ENCODE results near the gene SLC17A9. TPM values are rescaled to one million over a fixed set of nuclear protein-coding genes. Genes with fewer than 3 reads are reported as not detected.

SLC17A9 gene
- total and polyA plus RNA-seq, 12 donors: 0.17 to 69.1 (median 2.9) TPM

GRCh38 chr20:62913043-62913630, 39.4 kb upstream of the SLC17A9 start:
- 44 to 50% (median 47%) methylated on average over 7 of the region's 7 CpGs for WGBS, 4 donors
- no peak overlapping the region for H3K27ac ChIP-seq
- H3K36me3 ChIP-seq (replicated peaks in 1 of 2): peaks cover 0 to 41% of the 10 kb centered on the region in 2 donors
- TF ChIP-seq, protein P1, sequence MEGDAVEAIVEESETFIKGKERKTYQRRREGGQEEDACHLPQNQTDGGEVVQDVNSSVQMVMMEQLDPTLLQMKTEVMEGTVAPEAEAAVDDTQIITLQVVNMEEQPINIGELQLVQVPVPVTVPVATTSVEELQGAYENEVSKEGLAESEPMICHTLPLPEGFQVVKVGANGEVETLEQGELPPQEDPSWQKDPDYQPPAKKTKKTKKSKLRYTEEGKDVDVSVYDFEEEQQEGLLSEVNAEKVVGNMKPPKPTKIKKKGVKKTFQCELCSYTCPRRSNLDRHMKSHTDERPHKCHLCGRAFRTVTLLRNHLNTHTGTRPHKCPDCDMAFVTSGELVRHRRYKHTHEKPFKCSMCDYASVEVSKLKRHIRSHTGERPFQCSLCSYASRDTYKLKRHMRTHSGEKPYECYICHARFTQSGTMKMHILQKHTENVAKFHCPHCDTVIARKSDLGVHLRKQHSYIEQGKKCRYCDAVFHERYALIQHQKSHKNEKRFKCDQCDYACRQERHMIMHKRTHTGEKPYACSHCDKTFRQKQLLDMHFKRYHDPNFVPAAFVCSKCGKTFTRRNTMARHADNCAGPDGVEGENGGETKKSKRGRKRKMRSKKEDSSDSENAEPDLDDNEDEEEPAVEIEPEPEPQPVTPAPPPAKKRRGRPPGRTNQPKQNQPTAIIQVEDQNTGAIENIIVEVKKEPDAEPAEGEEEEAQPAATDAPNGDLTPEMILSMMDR (IDR thresholded peaks at IDR 0.05): no peak
- no peak for TF ChIP-seq POLR2A (IDR thresholded peaks at IDR 0.05)
- H3K27me3 ChIP-seq: no peaks in the 10 kb centered on the region
- DNase-seq: no peak
- intact Hi-C loops (cut with DNase I): no loop called here
- H3K9me3 ChIP-seq (replicated peaks in 1 of 3): no peaks in the 10 kb centered on the region
- peaks cover 27 to 42% of the 10 kb centered on the region in 2 donors for H3K4me1 ChIP-seq (replicated peaks in 1 of 2)
- no peak overlapping the region for H3K4me3 ChIP-seq

GRCh38 chr20:62914436-62914835, 38.1 kb upstream of the SLC17A9 start:
- WGBS, 4 donors: 72 to 88% (median 84%) methylated on average over 9 of the region's 9 CpGs
- intact Hi-C loops (cut with DNase I): no loop called here
- peaks cover 39 to 55% of the 10 kb centered on the region in 2 donors for H3K4me1 ChIP-seq (replicated peaks in 1 of 2)
- no peaks in the 10 kb centered on the region for H3K27me3 ChIP-seq
- no peak for TF ChIP-seq POLR2A (IDR thresholded peaks at IDR 0.05)
- TF ChIP-seq, protein P1 (IDR thresholded peaks at IDR 0.05): no peak
- no peak overlapping the region for H3K27ac ChIP-seq
- no peak overlapping the region for H3K4me3 ChIP-seq
- peaks cover 0 to 28% of the 10 kb centered on the region in 2 donors for H3K36me3 ChIP-seq (replicated peaks in 1 of 2)
- no peak for DNase-seq
- H3K9me3 ChIP-seq (replicated peaks in 1 of 3): no peaks in the 10 kb centered on the region

- Histone ChIP-seq H3K4me3 (no peak overlapping the region), H3K4me1 (replicated peaks in 1 of 2) (peaks cover 45 to 60% of the 10 kb centered on the region in 2 donors)
- WGBS, 4 donors: 44 to 58% (median 53%) methylated on average over 8 of the region's 8 CpGs
Measured at GRCh38 chr20:62914970-62915457, 37.5 kb upstream of the SLC17A9 start.

DNA sequence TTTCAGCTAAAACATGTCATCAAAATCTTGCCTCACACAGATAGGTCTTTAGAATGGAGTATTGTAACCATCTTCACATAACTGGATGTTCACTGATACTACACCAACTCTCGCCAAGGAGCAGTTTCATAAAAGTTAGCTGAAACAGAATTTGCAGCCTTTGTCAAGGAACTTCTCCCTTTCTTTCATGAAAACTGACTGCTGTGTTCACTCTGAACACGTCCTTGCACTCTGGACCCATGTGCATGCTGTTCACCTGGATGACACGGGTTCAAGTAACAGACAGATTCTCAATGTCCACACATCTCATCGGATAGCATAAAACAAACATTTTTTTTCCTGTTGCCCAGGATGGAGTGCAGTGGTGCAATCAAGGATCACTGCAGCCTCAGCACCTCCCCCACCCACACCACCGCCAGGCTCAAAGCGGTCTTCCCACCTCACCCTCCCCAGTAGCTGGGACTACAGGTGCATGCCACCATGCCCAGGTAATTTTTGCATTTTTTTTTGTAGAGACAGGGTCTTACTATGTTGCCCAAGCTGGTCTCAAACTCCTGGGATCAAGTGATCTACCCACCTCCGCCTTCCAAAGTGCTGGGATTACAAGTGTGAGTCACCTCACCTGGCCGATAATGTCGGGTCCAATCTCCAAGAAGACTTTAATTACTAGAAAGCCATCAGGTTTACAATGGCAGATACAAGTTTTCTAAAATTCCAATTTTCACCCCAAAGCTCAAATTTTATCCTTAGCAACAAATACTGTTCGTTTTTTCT, 35.6 kb upstream of the SLC17A9 start:
- TF ChIP-seq, protein P1 (IDR thresholded peaks at IDR 0.05): no peak
- no peak for TF ChIP-seq POLR2A (IDR thresholded peaks at IDR 0.05)
- Histone ChIP-seq H3K9me3 (replicated peaks in 1 of 3) (no peaks in the 10 kb centered on the region), H3K27ac (peak overlapping the region in 1 of 5 donors; percentile 1), H3K4me3 (no peak overlapping the region), H3K27me3 (no peaks in the 10 kb centered on the region), H3K36me3 (replicated peaks in 1 of 2) (peaks cover 0 to 3% of the 10 kb centered on the region in 2 donors), H3K4me1 (replicated peaks in 1 of 2) (peaks cover 56 to 78% of the 10 kb centered on the region in 2 donors)
- no peak for DNase-seq
- WGBS, 4 donors: 60 to 68% (median 66%) methylated on average over 10 of the region's 10 CpGs
- intact Hi-C loops (cut with DNase I): no loop called here

More at GRCh38 chr20:62914970-62915457, 37.5 kb upstream of the SLC17A9 start:
- intact Hi-C loops (cut with DNase I): no loop called here
- Histone ChIP-seq H3K27ac (no peak overlapping the region), H3K36me3 (replicated peaks in 1 of 2) (peaks cover 0 to 22% of the 10 kb centered on the region in 2 donors), H3K27me3 (no peaks in the 10 kb centered on the region), H3K9me3 (replicated peaks in 1 of 3) (no peaks in the 10 kb centered on the region)
- DNase-seq: no peak
- TF ChIP-seq, protein P1 (IDR thresholded peaks at IDR 0.05): no peak
- TF ChIP-seq POLR2A (IDR thresholded peaks at IDR 0.05): no peak

All from adrenal gland (tissue), 12 donors.